Spleen (tissue), 11 donors: ENCODE data around the gene CDK11B. TPM values are rescaled to one million over a fixed set of nuclear protein-coding genes. Genes with fewer than 3 reads are reported as not detected.
"Not testable (repeated sequence)": the region's sequence is repeated elsewhere in the genome, so short reads cannot be mapped to it uniquely, and the experiment has no call there.

ENCODE experiments used
- DNase-seq: peaks from one replicate; pipeline ENCODE4 v3.0.0-alpha.2; 2020
- H3K27ac ChIP-seq, 8 donors: fragments of 200-600 bp; sonication (generic) in 7 of 8; 1 replicate in 4 of 8; 2 replicates in 4 of 8; pipeline versions ENCODE4 v1.5.0 to v1.8.0; 2016 to 2021; ENCODE audit warnings: inconsistent platforms in 4 of 8, mild to moderate bottlenecking in 4 of 8, moderate library complexity in 1 of 8
- H3K27me3 ChIP-seq, 7 donors: fragments of 200-600 bp; sonication (generic) in 6 of 7; replicated peaks in 1 of 7; 1 replicate in 4 of 7; 2 replicates in 3 of 7; pipeline versions ENCODE4 v1.5.0 to v1.8.0; 2016 to 2021; ENCODE audit warnings: inconsistent platforms in 3 of 7, mild to moderate bottlenecking in 1 of 7
- H3K36me3 ChIP-seq, 6 donors: fragments of 200-600 bp; sonication (generic) in 5 of 6; 1 replicate in 4 of 6; 2 replicates in 2 of 6; pipeline versions ENCODE4 v1.5.0 to v1.8.0; 2016 to 2021; ENCODE audit warnings: inconsistent platforms in 2 of 6
- H3K4me1 ChIP-seq, 6 donors: fragments of 200-600 bp; sonication (generic) in 5 of 6; 1 replicate in 3 of 6; 2 replicates in 3 of 6; pipeline versions ENCODE4 v1.5.0 to v1.8.0; 2016 to 2021; ENCODE audit warnings: inconsistent platforms in 3 of 6
- H3K4me3 ChIP-seq, 8 donors: fragments of 200-600 bp; sonication (generic) in 7 of 8; 1 replicate in 4 of 8; 2 replicates in 4 of 8; pipeline versions ENCODE4 v1.5.0 to v1.8.0; 2016 to 2021; ENCODE audit warnings: inconsistent platforms in 4 of 8, mild to moderate bottlenecking in 4 of 8, moderate library complexity in 2 of 8
- H3K9me3 ChIP-seq, 8 donors: fragments of 200-600 bp; sonication (generic) in 7 of 8; 1 replicate in 4 of 8; 2 replicates in 4 of 8; pipeline versions ENCODE4 v1.5.0 to v1.8.0; 2016 to 2021; ENCODE audit warnings: inconsistent platforms in 4 of 8
- POLR2A ChIP-seq, 3 donors: fragments of 450-650 bp; IDR thresholded peaks; one replicate each; pipeline ENCODE4 v1.5.1; 2017; ENCODE audit warnings: antibody characterized with exemption in 3 of 3, mild to moderate bottlenecking in 1 of 3
- POLR2AphosphoS5 ChIP-seq, 3 donors: sonication (generic); formaldehyde crosslinking; IDR thresholded peaks; one replicate each; pipeline ENCODE4 v1.5.1; 2017; ENCODE audit warnings: antibody characterized with exemption in 3 of 3
- WGBS, 5 donors: extraction: QIAGEN DNeasy Blood & Tissue Kit in 3 of 5; methylation state at CpG; one replicate each; pipeline versions ENCODE4 v1.1.5 to v1.1.7; 2013 to 2018; 5-methylcytosine and 5-hydroxymethylcytosine counted together
- intact Hi-C: fragments of 100-400 bp; cut with DNase I; formaldehyde crosslinking; loops from one replicate; pipeline ENCODE4 v1.15.0; 2023; ENCODE audit warnings: low total_unique reads
- polyA plus RNA-seq, 3 donors: library from polyadenylated mRNA; stranded (reverse); fragments of 200-250 nt; gene quantifications; one replicate each; pipeline ENCODE4 v1.2.1, GENCODE V29; 2013
- total RNA-seq, 7 donors: library from RNA; depleted of rRNA in 3 of 7; stranded (reverse); fragments of >200 nt in 3 of 7; fragmentation: NEBNext Ultra II Directional in 4 of 7; extraction: Animal tissue kit (Norgen Biotek cat#: 25700) in 4 of 7; gene quantifications; one replicate each; pipeline versions ENCODE4 v1.1.0 to v1.2.1, GENCODE V29; 2016 to 2021
- donor health status: healthy with polysubstance abuse.
- donor health status: DM: no; HTN: no; CAD: no; lungs with moderate emphysema.
- donor health status: DM: no; HTN: no; CAD: no.
- donor health status: Bipolar disorder and iron deficiency.
- donor health status: healthy.
- donor health status: DM: no; HTN: no; CAD: no.
- donor health status: DM: yes; HTN: yes; CAD: no.

The CDK11B gene
- total and polyA plus RNA-seq, 10 donors = 19.4 to 38.2 (median 29.2) TPM

GRCh38 chr1:1664941-1665814 lies 6.4 kb upstream of the CDK11B start:
- Histone ChIP-seq H3K27ac (no peak overlapping the region), H3K27me3 (no peaks in the 10 kb centered on the region), H3K4me1 (peaks cover 0 to 11% (median 0%) of the 10 kb centered on the region in 6 donors), H3K36me3 (peaks cover 0 to 61% (median 41%) of the 10 kb centered on the region in 6 donors), H3K9me3 (no peaks in the 10 kb centered on the region), H3K4me3 (no peak overlapping the region)
- intact Hi-C loops = loop anchor here (10.0 kb wide), 1 partner anchor 60 kb away; the partner anchor contains the start of gene CDK11A
- TF ChIP-seq POLR2A (IDR thresholded peaks at IDR 0.05) (no peak), POLR2AphosphoS5 (IDR thresholded peaks at IDR 0.05) (peak; percentile 20 to 60 (median 53))
- DNase-seq = peak; percentile 68
- WGBS, 5 donors = 90 to 96% (median 92%) methylated on average over 13 to 27 of the region's 27 CpGs

- not testable (repeated sequence) for H3K9me3 ChIP-seq, H3K4me3 ChIP-seq, H3K27me3 ChIP-seq, H3K27ac ChIP-seq, DNase-seq
- Histone ChIP-seq H3K4me1 (peaks cover 0 to 19% (median 2%) of the 10 kb centered on the region in 6 donors), H3K36me3 (peaks cover 0 to 53% (median 34%) of the 10 kb centered on the region in 6 donors)
- 13 to 83% (median 76%) methylated on average over 1 to 7 of the region's 11 CpGs for WGBS, 5 donors
- intact Hi-C loops = loop anchor here (10.0 kb wide), 1 partner anchor 60 kb away; the partner anchor contains the start of gene CDK11A
Observed at GRCh38 chr1:1664318-1664717, 5.5 kb upstream of the CDK11B start.

- not testable (repeated sequence) for H3K4me3 ChIP-seq, H3K27me3 ChIP-seq, H3K9me3 ChIP-seq
- intact Hi-C loops = loop anchor here (10.0 kb wide), 1 partner anchor 62 kb away; the partner anchor contains the start of gene CDK11A
- peaks cover 0 to 22% (median 4%) of the 10 kb centered on the region in 6 donors for H3K4me1 ChIP-seq
- peak overlapping the region in 4 of 8 donors; percentile 51 to 62 (median 58) for H3K27ac ChIP-seq
- WGBS, 5 donors = 58 to 77% (median 64%) methylated on average over 13 to 15 of the region's 15 CpGs
- DNase-seq = peak; percentile 52
- peaks cover 0 to 41% (median 24%) of the 10 kb centered on the region in 6 donors for H3K36me3 ChIP-seq
Observed at GRCh38 chr1:1662830-1663560, 4.2 kb upstream of the CDK11B start.

GRCh38 chr1:1662392-1662791 lies 3.6 kb upstream of the CDK11B start:
- not testable (repeated sequence) for H3K4me3 ChIP-seq, H3K27me3 ChIP-seq, H3K9me3 ChIP-seq, DNase-seq
- Histone ChIP-seq H3K36me3 (peaks cover 0 to 35% (median 22%) of the 10 kb centered on the region in 6 donors), H3K27ac (peak overlapping the region in 1 of 8 donors; percentile 55), H3K4me1 (peaks cover 0 to 26% (median 7%) of the 10 kb centered on the region in 6 donors)
- intact Hi-C loops = loop anchor here (10.0 kb wide), 1 partner anchor 62 kb away; the partner anchor contains the start of gene CDK11A
- 59 to 89% (median 83%) methylated on average over 4 to 9 of the region's 9 CpGs for WGBS, 5 donors

- 73 to 94% (median 84%) methylated on average over 10 to 11 of the region's 11 CpGs for WGBS, 5 donors
- DNase-seq = peak; percentile 61
- H3K27me3 ChIP-seq, H3K4me3 ChIP-seq, intact Hi-C loops, H3K9me3 ChIP-seq: not testable (repeated sequence)
- Histone ChIP-seq H3K36me3 (peaks cover 0 to 81% (median 60%) of the 10 kb centered on the region in 6 donors), H3K4me1 (peaks cover 0 to 19% (median 2%) of the 10 kb centered on the region in 6 donors), H3K27ac (peak overlapping the region in 7 of 8 donors; percentile 5 to 68 (median 55))
Observed at GRCh38 chr1:1648265-1648664, 10.5 kb downstream of the CDK11B start.

GRCh38 chr1:1647567-1648241 lies 11.1 kb downstream of the CDK11B start:
- H3K27me3 ChIP-seq, intact Hi-C loops, H3K4me3 ChIP-seq, H3K9me3 ChIP-seq: not testable (repeated sequence)
- TF ChIP-seq POLR2AphosphoS5 (IDR thresholded peaks at IDR 0.05) = peak in 1 of 3 donors; percentile 64
- Histone ChIP-seq H3K36me3 (peaks cover 0 to 76% (median 54%) of the 10 kb centered on the region in 6 donors), H3K27ac (peak overlapping the region in 7 of 8 donors; percentile 22 to 68 (median 55)), H3K4me1 (peaks cover 0 to 19% (median 2%) of the 10 kb centered on the region in 6 donors)
- peak; percentile 66 for DNase-seq
- 68 to 79% (median 76%) methylated on average over 17 of the region's 17 CpGs for WGBS, 5 donors

GRCh38 chr1:1646326-1646725 lies 12.5 kb downstream of the CDK11B start:
- H3K36me3 ChIP-seq = peaks cover 0 to 68% (median 40%) of the 10 kb centered on the region in 6 donors
- peaks cover 0 to 19% (median 2%) of the 10 kb centered on the region in 6 donors for H3K4me1 ChIP-seq
- intact Hi-C loops, H3K4me3 ChIP-seq, H3K27me3 ChIP-seq, H3K9me3 ChIP-seq, DNase-seq: not testable (repeated sequence)
- H3K27ac ChIP-seq = peak overlapping the region in 6 of 8 donors; percentile 22 to 68 (median 58)
- WGBS, 5 donors = 71 to 79% (median 74%) methylated on average over 3 to 5 of the region's 5 CpGs
